ENCODE results near the gene CFTR.

- TF ChIP-seq POLR2AphosphoS5 (IDR thresholded peaks at IDR 0.05; ENCODE audit: low read depth, low read length): no peak
- no peak for TF ChIP-seq POLR2A (IDR thresholded peaks at IDR 0.05; ENCODE audit: low read depth, low read length)
- TF ChIP-seq TAF1 (IDR thresholded peaks at IDR 0.05; ENCODE audit: borderline replicate concordance, low read depth, low read length): no peak
Observed at GRCh38 chr7:117596134-117596533, 116.3 kb downstream of the CFTR start.
